IMR-90 (cell line): ENCODE results near the gene PRRX1. TPM values are rescaled to one million over a fixed set of nuclear protein-coding genes. Genes with fewer than 3 reads are reported as not detected.

Experiments
- ATAC-seq: fragments of 200-7000 bp; cut with Tn5 transposase; 2 replicates; pipeline ENCODE4 v1.9.1; 2020; ENCODE audit warnings: low read depth, mild to moderate bottlenecking, moderate library complexity
- BruUV-seq: library from RNA; stranded (reverse); fragments of 400-500 nt; replicated peaks from 2 replicates; lab custom pipeline; 2021; lab: Mats Ljungman, UMichigan
- CTCF ChIA-PET: fragments of 300-600 bp; formaldehyde crosslinking; extraction: SDS; loops from one replicate; lab custom pipeline; 2021; ENCODE audit warnings: antibody characterized with exemption; lab: Yijun Ruan, JAX
- POLR2A ChIA-PET: fragments of 300-600 bp; sonication (Branson Sonifier 250); formaldehyde crosslinking; loops from one replicate; lab custom pipeline; 2022; ENCODE audit warnings: antibody characterized with exemption; ENCODE audit not compliant: unreplicated experiment; lab: Charles Lee
- DNase-seq: peaks from one replicate; pipeline ENCODE4 v3.0.0; 2013
- H2AFZ ChIP-seq: replicated peaks from 2 replicates; pipeline ENCODE3; 2013; ENCODE audit warnings: low read length, mild to moderate bottlenecking; ENCODE audit not compliant: poor library complexity
- H2AK5ac ChIP-seq: 2 replicates; pipeline ENCODE4 v1.6.1; 2013; ENCODE audit warnings: low read depth, low read length, inconsistent platforms
- H2AK9ac ChIP-seq: replicated peaks from 2 replicates; pipeline ENCODE3; 2013; ENCODE audit warnings: mild to moderate bottlenecking, low read depth, low read length, moderate library complexity; ENCODE audit not compliant: poor library complexity
- H2BK120ac ChIP-seq: 2 replicates; pipeline ENCODE4 v1.6.1; 2013; ENCODE audit warnings: low read depth, low read length, inconsistent platforms
- H2BK15ac ChIP-seq: 3 replicates; pipeline ENCODE4 v1.6.1; 2013; ENCODE audit warnings: low read depth, low read length, inconsistent platforms
- H2BK20ac ChIP-seq: 2 replicates; pipeline ENCODE4 v1.6.1; 2013; ENCODE audit warnings: low read depth, mild to moderate bottlenecking, inconsistent platforms, low read length, moderate library complexity
- H2BK5ac ChIP-seq: 2 replicates; pipeline ENCODE4 v1.6.1; 2013; ENCODE audit warnings: mild to moderate bottlenecking, low read depth, low read length, inconsistent platforms; ENCODE audit not compliant: poor library complexity, severe bottlenecking
- H3K14ac ChIP-seq: replicated peaks from 2 replicates; pipeline ENCODE4 v1.6.1; 2013; ENCODE audit warnings: low read depth, low read length, inconsistent platforms
- H3K18ac ChIP-seq: 2 replicates; pipeline ENCODE4 v1.6.1; 2013; ENCODE audit warnings: low read depth, low read length, control low read depth
- H3K23ac ChIP-seq: 2 replicates; pipeline ENCODE4 v1.6.1; 2013; ENCODE audit warnings: low read depth, low read length, inconsistent platforms
- H3K27ac ChIP-seq: 2 replicates; pipeline ENCODE4 v1.5.1; 2013; ENCODE audit warnings: mild to moderate bottlenecking, control low read depth, low read length; ENCODE audit not compliant: insufficient read depth
- H3K27me3 ChIP-seq: 2 replicates; pipeline ENCODE4 v1.6.1; 2013; ENCODE audit warnings: low read length; ENCODE audit not compliant: control insufficient read depth, insufficient read depth
- H3K36me3 ChIP-seq: 2 replicates; pipeline ENCODE4 v1.6.1; 2013; ENCODE audit warnings: low read length, mixed read lengths; ENCODE audit not compliant: control insufficient read depth, insufficient read depth
- H3K4ac ChIP-seq: 2 replicates; pipeline ENCODE4 v1.6.1; 2013; ENCODE audit warnings: low read depth, low read length, inconsistent platforms
- H3K4me1 ChIP-seq: 2 replicates; pipeline ENCODE4 v1.6.1; 2013; ENCODE audit warnings: low read length, mixed read lengths; ENCODE audit not compliant: control insufficient read depth, insufficient read depth
- H3K4me2 ChIP-seq: 2 replicates; pipeline ENCODE4 v1.6.1; 2013; ENCODE audit warnings: low read depth, mild to moderate bottlenecking, control low read depth, low read length, moderate library complexity
- H3K4me3 ChIP-seq: 2 replicates; pipeline ENCODE4 v1.5.1; 2013; ENCODE audit warnings: low read depth, mild to moderate bottlenecking, control low read depth, low read length, moderate library complexity; ENCODE audit not compliant: insufficient read depth
- H3K56ac ChIP-seq: 2 replicates; pipeline ENCODE4 v1.6.1; 2013; ENCODE audit warnings: low read length, inconsistent platforms; ENCODE audit not compliant: insufficient read depth; ENCODE audit errors: extremely low read depth
- H3K79me1 ChIP-seq, 2 experiments: 2 replicates each; pipeline ENCODE4 v1.6.1; 2013; ENCODE audit warnings: low read length in 2 of 2, inconsistent platforms in 1 of 2, low read depth in 1 of 2
- H3K9ac ChIP-seq: 2 replicates; pipeline ENCODE4 v1.6.1; 2013; ENCODE audit warnings: low read depth, low read length, control low read depth
- H3K9me1 ChIP-seq: 2 replicates; pipeline ENCODE4 v1.6.1; 2013; ENCODE audit warnings: low read length, inconsistent platforms; ENCODE audit not compliant: insufficient read depth
- H3K9me3 ChIP-seq: 2 replicates; pipeline ENCODE4 v1.6.1; 2013; ENCODE audit warnings: low read length; ENCODE audit not compliant: control insufficient read depth, insufficient read depth
- H4K20me1 ChIP-seq: 2 replicates; pipeline ENCODE4 v1.6.1; 2013; ENCODE audit warnings: low read length, inconsistent platforms; ENCODE audit not compliant: insufficient read depth
- H4K5ac ChIP-seq: 2 replicates; pipeline ENCODE4 v1.6.1; 2013; ENCODE audit warnings: mild to moderate bottlenecking, low read depth, low read length, control low read depth
- H4K8ac ChIP-seq, 2 experiments: 2 replicates each; pipeline ENCODE4 v1.6.1; 2013; ENCODE audit warnings: low read depth in 2 of 2, low read length in 2 of 2, control low read depth in 1 of 2, inconsistent platforms in 1 of 2
- H4K91ac ChIP-seq: 2 replicates; pipeline ENCODE4 v1.6.1; 2013; ENCODE audit warnings: low read depth, low read length, inconsistent platforms; ENCODE audit not compliant: insufficient read depth
- MXI1 ChIP-seq: IDR thresholded peaks from 2 replicates; pipeline ENCODE4 v1.6.1; 2012; ENCODE audit warnings: low read depth, mild to moderate bottlenecking, low read length, moderate library complexity, borderline replicate concordance
- RFX5 ChIP-seq: IDR thresholded peaks from 2 replicates; pipeline ENCODE4 v1.8.0; 2012; ENCODE audit warnings: low read depth, mild to moderate bottlenecking, low read length, moderate library complexity
- WGBS, 2 experiments: methylation state at CpG; one replicate each; pipeline versions ENCODE4 v1.1.5 to v1.1.7; 2013; ENCODE audit warnings: missing lambda C conversion rate in 2 of 2; ENCODE audit not compliant: insufficient read length in 1 of 2; ENCODE audit errors: extremely low coverage in 2 of 2; 5-methylcytosine and 5-hydroxymethylcytosine counted together
- dilution Hi-C: fragments of 300-500 bp; cut with HindIII; formaldehyde crosslinking; loops from one replicate; pipeline ENCODE4 v1.14.3; 2018; ENCODE audit warnings: low sequenced_read_pairs; ENCODE audit not compliant: unreplicated experiment
- in situ Hi-C: fragments of 300-500 bp; cut with MboI; formaldehyde crosslinking; loops from 3 replicates; pipeline ENCODE4 v1.14.3; 2019; ENCODE audit warnings: low sequenced_read_pairs, inconsistent platforms, mixed read lengths
- intact Hi-C: fragments of 100-400 bp; cut with micrococcal nuclease; formaldehyde crosslinking; loops from 2 replicates; pipeline ENCODE4 v1.10.0; 2022
- polyA plus RNA-seq, 3 experiments: library from polyadenylated mRNA; depleted of rRNA; stranded (reverse); fragments of >200 nt; gene quantifications; 2 replicates each; pipeline ENCODE4 v1.2.3, GENCODE V29; 2012; ENCODE audit warnings: low replicate concordance in 1 of 3
- total RNA-seq: library from RNA; depleted of rRNA; stranded (reverse); fragments of >200 nt; gene quantifications from 2 replicates; pipeline ENCODE4 v1.2.3, GENCODE V29; 2012
- TF ChIP-seq, protein P1 (sequence below): fragments of 150-350 bp; IDR thresholded peaks from 2 replicates; pipeline ENCODE4 v1.6.1; 2016; ENCODE audit warnings: low read depth, mild to moderate bottlenecking, low read length, moderate library complexity, borderline replicate concordance

PRRX1 gene
- total and polyA plus RNA-seq, 2 of the 4 experiments (the other 2 are of a cell fraction): 50.0 to 65.4 TPM

GRCh38 chr1:170686291-170686690 is 22.4 kb downstream of the PRRX1 start (continued):
- TF ChIP-seq MXI1: no peak

DNA sequence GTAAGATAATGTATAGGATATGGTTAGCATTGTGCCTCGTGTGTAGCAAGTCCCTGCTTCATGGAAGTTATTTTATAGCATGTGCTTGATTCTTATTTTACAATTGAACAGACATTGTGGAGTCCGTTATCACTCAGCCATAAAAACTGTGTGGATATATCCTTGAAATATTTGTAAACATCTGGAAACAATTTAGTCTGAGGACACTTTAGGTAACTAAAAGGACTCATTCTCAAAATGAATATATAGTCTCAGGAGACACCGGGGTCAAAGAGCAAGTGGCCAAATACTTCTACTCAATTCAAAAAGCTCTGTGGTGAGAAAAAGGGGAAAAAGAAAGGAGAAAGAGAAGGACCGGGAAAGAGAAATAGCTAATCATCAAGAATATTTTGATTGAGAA is 23.7 kb downstream of the PRRX1 start:
- Histone ChIP-seq H3K18ac (no peak overlapping the region), H3K36me3 (no peaks in the 10 kb centered on the region; the same call in 1 of the 2 replicates), H2BK5ac (no peak overlapping the region), H2BK15ac (no peak overlapping the region), H3K27me3 (no peaks in the 10 kb centered on the region), H2AK9ac (no peak overlapping the region), H3K9ac (no peak overlapping the region), H3K56ac (no peak overlapping the region), H3K23ac (no peak overlapping the region), H4K8ac (no peak overlapping the region), H3K27ac (no peak overlapping the region), H2BK120ac (no peak overlapping the region), H4K20me1 (no peaks in the 10 kb centered on the region; the same call in 1 of the 2 replicates), H3K9me3 (no peaks in the 10 kb centered on the region), H3K4ac (no peak overlapping the region), H2AFZ (no peak overlapping the region), H3K14ac (no peak overlapping the region), H3K4me2 (no peak overlapping the region), H3K4me1 (peaks cover 5% of the 10 kb centered on the region; the same call in 1 of the 2 replicates), H4K5ac (no peak overlapping the region), H3K4me3 (no peak overlapping the region), H2AK5ac (no peak overlapping the region), H3K9me1 (peaks cover 3% of the 10 kb centered on the region; the same call in 1 of the 2 replicates), H3K79me1 (peaks cover 21 to 52% of the 10 kb centered on the region in 2 experiments), H4K91ac (no peak overlapping the region), H2BK20ac (no peak overlapping the region)
- in situ Hi-C loops (no loop called here), dilution Hi-C loops (no loop called here), intact Hi-C loops (no loop called here)
- TF ChIP-seq RFX5: no peak
- TF ChIP-seq, protein P1, sequence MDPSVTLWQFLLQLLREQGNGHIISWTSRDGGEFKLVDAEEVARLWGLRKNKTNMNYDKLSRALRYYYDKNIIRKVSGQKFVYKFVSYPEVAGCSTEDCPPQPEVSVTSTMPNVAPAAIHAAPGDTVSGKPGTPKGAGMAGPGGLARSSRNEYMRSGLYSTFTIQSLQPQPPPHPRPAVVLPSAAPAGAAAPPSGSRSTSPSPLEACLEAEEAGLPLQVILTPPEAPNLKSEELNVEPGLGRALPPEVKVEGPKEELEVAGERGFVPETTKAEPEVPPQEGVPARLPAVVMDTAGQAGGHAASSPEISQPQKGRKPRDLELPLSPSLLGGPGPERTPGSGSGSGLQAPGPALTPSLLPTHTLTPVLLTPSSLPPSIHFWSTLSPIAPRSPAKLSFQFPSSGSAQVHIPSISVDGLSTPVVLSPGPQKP: no peak
- POLR2A ChIA-PET: no interaction called here
- ATAC-seq (no peak), DNase-seq (no peak)
- BruUV-seq: no TSS peak
- CTCF ChIA-PET: no interaction called here
- no CpG with 5 or more reads among the region's 4 CpGs for WGBS, 2 experiments
